Mesendoderm (in vitro differentiated cells): ENCODE data around the gene DALRD3.

Source experiments
- DNase-seq: peaks from one replicate; pipeline ENCODE4 v3.0.0; 2013
- H2AK5ac ChIP-seq: 2 replicates; pipeline ENCODE4 v1.6.1; 2013; ENCODE audit warnings: low read length, inconsistent platforms
- H2BK120ac ChIP-seq: 2 replicates; pipeline ENCODE4 v1.6.1; 2013; ENCODE audit warnings: low read depth, mild to moderate bottlenecking, low read length, moderate library complexity, mixed read lengths
- H2BK15ac ChIP-seq: replicated peaks from 2 replicates; pipeline ENCODE4 v1.6.1; 2013; ENCODE audit warnings: low read depth, mild to moderate bottlenecking, moderate library complexity
- H2BK5ac ChIP-seq: 2 replicates; pipeline ENCODE4 v1.6.1; 2013; ENCODE audit warnings: low read length, inconsistent platforms
- H3K18ac ChIP-seq: 2 replicates; pipeline ENCODE4 v1.6.1; 2013; ENCODE audit warnings: mild to moderate bottlenecking, low read length, mixed read lengths
- H3K23ac ChIP-seq: one replicate; pipeline ENCODE4 v1.6.1; 2013; ENCODE audit warnings: low read length
- H3K27ac ChIP-seq: 2 replicates; pipeline ENCODE4 v1.5.1; 2013; ENCODE audit warnings: low read depth, mild to moderate bottlenecking, inconsistent platforms, low read length, moderate library complexity
- H3K27me3 ChIP-seq: 2 replicates; pipeline ENCODE4 v1.6.1; 2013; ENCODE audit warnings: low read length, control low read depth, mild to moderate bottlenecking, inconsistent platforms; ENCODE audit not compliant: insufficient read depth, poor library complexity
- H3K36me3 ChIP-seq: 2 replicates; pipeline ENCODE4 v1.6.1; 2013; ENCODE audit warnings: low read length, inconsistent platforms; ENCODE audit not compliant: control insufficient read depth, insufficient read depth
- H3K4ac ChIP-seq: one replicate; pipeline ENCODE4 v1.6.1; 2013; ENCODE audit warnings: low read depth, mild to moderate bottlenecking, low read length, moderate library complexity
- H3K4me1 ChIP-seq: 2 replicates; pipeline ENCODE4 v1.6.1; 2013; ENCODE audit warnings: low read depth, low read length, inconsistent platforms; ENCODE audit not compliant: control insufficient read depth
- H3K4me2 ChIP-seq: 2 replicates; pipeline ENCODE4 v1.6.1; 2013; ENCODE audit warnings: low read length
- H3K4me3 ChIP-seq: 2 replicates; pipeline ENCODE4 v1.5.1; 2013; ENCODE audit warnings: mild to moderate bottlenecking, low read length
- H3K56ac ChIP-seq: one replicate; pipeline ENCODE4 v1.6.1; 2013; ENCODE audit warnings: low read length
- H3K79me1 ChIP-seq: 2 replicates; pipeline ENCODE4 v1.6.1; 2013; ENCODE audit warnings: low read length, inconsistent platforms
- H3K79me2 ChIP-seq: 2 replicates; pipeline ENCODE4 v1.6.1; 2013; ENCODE audit warnings: mild to moderate bottlenecking, low read length; ENCODE audit not compliant: control insufficient read depth, insufficient read depth
- H3K9ac ChIP-seq: 2 replicates; pipeline ENCODE4 v1.6.1; 2013; ENCODE audit warnings: low read length, inconsistent platforms
- H4K5ac ChIP-seq: one replicate; pipeline ENCODE4 v1.6.1; 2013; ENCODE audit warnings: low read length
- H4K8ac ChIP-seq: one replicate; pipeline ENCODE4 v1.6.1; 2013; ENCODE audit warnings: low read depth, mild to moderate bottlenecking, control low read depth, low read length, moderate library complexity
- WGBS: extraction: QIAGEN DNeasy Blood & Tissue Kit; methylation state at CpG from one replicate; pipeline ENCODE4 v1.1.7; 2013; ENCODE audit warnings: low lambda C conversion rate, missing lambda C conversion rate; ENCODE audit not compliant: insufficient coverage; ENCODE audit errors: extremely low coverage; 5-methylcytosine and 5-hydroxymethylcytosine counted together

DALRD3 gene

DNA sequence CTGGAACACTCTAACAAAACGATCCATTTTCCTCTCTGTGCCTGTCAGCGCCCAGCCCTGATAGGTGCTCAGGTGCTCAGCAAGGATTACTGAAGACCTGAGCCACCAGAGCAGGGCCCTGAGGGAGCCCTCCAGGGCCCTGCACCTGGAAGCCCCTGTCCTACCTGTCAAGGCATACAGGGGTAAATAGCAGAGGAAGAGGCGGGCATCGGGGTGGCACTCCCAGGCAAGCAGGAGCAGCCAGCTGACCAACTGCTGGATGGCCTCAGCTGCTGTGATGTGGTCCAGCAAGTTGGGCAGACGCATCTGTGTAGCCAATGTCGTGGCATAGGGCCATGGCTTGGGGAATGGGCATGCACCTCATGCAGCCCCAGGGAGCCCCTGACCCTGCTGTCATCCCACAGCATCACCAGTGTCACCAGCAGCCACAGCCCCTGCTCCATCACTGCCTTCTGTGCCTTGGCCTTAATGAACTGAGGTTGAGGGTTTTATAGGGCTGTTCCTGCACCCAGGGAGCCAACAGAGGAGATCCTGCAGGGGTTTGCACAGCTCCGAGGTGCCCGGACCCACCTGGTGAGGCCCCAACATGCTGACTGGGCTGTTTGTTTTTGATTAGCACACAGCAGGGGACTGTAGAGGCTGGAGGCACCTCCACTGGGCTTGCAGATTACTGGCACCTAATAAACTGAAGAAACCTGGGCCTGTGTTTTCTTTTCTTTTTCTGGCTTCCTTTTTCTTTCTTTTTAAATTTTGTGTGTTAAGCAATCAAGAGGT, 19.1 kb downstream of the DALRD3 start:
- Histone ChIP-seq H3K23ac (no peak overlapping the region), H3K27ac (no peak overlapping the region), H3K4me3 (no peak overlapping the region), H4K8ac (no peak overlapping the region), H3K9ac (no peak overlapping the region), H3K79me1 (no peaks in the 10 kb centered on the region), H3K4me1 (no peaks in the 10 kb centered on the region), H2BK5ac (no peak overlapping the region), H2BK15ac (no peak overlapping the region), H3K79me2 (no peaks in the 10 kb centered on the region), H2AK5ac (no peak overlapping the region), H3K36me3 (no peaks in the 10 kb centered on the region), H3K27me3 (no peaks in the 10 kb centered on the region), H3K18ac (no peak overlapping the region), H2BK120ac (no peak overlapping the region), H4K5ac (no peak overlapping the region), H3K4ac (no peak overlapping the region), H3K4me2 (no peak overlapping the region), H3K56ac (no peak overlapping the region)
- no CpG with 5 or more reads among the region's 8 CpGs for WGBS
- DNase-seq = no peak

DNA sequence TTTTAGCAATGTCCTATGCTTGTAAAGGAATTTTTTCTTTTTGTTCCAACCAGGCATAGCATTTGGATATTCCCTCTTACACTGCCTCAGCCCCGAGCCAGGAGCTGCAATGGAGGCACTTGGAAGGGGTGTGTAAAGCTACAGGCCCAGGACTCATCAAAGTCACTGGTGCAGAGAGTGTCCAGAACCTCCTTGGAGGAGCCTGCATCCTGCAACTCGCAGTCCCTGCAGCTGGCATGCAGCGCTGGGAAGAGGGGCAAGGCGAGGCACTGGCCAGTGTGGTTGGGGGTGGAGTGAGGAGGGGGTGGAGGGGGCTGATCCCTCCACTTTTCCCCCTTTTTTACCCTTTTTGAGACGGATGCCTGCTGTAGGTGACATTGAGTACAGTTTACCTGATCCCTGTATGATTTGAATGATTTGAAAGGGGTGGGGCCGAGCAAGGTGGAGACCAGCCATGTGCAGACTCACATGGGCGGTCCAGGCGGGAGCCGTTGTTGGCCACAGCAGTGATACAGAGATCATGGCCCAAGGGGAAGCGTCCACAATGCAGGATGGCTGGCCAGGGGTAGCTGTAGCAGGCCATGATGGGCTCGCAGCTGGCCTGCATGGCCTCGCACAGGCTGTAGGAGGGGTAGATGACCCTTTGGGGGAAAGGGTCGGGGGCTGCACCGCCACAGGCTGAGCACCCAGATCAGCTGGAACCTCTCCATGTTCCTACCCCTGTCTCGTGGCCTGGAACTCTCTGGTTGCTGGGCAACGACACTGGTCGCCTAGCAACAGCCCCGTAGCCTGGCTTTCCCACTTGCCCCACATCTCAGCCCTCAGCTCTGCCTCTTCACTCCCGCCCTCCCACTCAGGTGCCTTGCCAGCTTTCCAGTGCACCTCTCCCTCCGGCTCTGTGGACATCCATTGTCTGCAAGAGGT, 20.4 kb downstream of the DALRD3 start:
- H3K27ac ChIP-seq = no peak overlapping the region
- H3K4me3 ChIP-seq = no peak overlapping the region
- peak; percentile 58 for DNase-seq
- H4K8ac ChIP-seq = no peak overlapping the region
- no peaks in the 10 kb centered on the region for H3K79me1 ChIP-seq
- no peaks in the 10 kb centered on the region for H3K4me1 ChIP-seq
- no peak overlapping the region for H3K9ac ChIP-seq
- no peak overlapping the region for H4K5ac ChIP-seq
- no CpG with 5 or more reads among the region's 20 CpGs for WGBS
- H3K36me3 ChIP-seq = no peaks in the 10 kb centered on the region
- no peak overlapping the region for H3K4ac ChIP-seq
- H3K56ac ChIP-seq = no peak overlapping the region
- no peak overlapping the region for H3K23ac ChIP-seq
- H2AK5ac ChIP-seq = no peak overlapping the region
- no peak overlapping the region for H2BK120ac ChIP-seq
- H3K79me2 ChIP-seq = no peaks in the 10 kb centered on the region
- H2BK15ac ChIP-seq = no peak overlapping the region
- H2BK5ac ChIP-seq = no peak overlapping the region
- no peak overlapping the region for H3K18ac ChIP-seq
- H3K4me2 ChIP-seq = no peak overlapping the region
- no peaks in the 10 kb centered on the region for H3K27me3 ChIP-seq

DNA sequence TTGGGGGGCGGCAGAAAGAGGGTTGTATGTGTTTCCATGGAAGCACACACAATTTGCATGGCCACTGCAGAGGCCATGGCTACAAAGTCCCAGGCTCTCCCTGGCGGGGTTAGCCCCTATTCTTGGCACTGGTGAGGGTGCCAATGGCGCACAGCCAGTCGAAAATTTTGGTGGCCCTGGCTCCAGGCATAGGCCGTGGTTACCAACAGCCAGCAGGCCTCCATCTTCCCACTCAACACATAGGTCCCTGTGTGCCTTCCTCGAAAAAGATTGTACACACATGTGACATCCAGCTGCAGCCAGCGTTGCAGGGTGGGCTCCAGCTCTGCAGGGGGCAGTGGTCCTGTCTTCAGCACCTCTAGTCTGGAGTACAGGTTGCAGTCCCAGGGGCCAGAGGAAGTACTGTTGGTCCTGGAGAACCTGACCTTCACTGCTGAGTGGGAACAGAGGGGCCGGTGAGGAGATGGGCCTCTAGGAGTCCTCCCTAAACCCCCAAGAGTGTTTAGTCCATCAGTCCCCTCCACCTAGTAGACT, 21.2 kb downstream of the DALRD3 start:
- no peak overlapping the region for H3K27ac ChIP-seq
- no CpG with 5 or more reads among the region's 8 CpGs for WGBS
- H2BK120ac ChIP-seq = no peak overlapping the region
- no peak for DNase-seq
- no peaks in the 10 kb centered on the region for H3K36me3 ChIP-seq
- H3K4ac ChIP-seq = no peak overlapping the region
- no peaks in the 10 kb centered on the region for H3K4me1 ChIP-seq
- H3K4me3 ChIP-seq = no peak overlapping the region
- H4K5ac ChIP-seq = no peak overlapping the region
- H2BK5ac ChIP-seq = no peak overlapping the region
- H3K18ac ChIP-seq = no peak overlapping the region
- H2AK5ac ChIP-seq = no peak overlapping the region
- H3K4me2 ChIP-seq = no peak overlapping the region
- no peaks in the 10 kb centered on the region for H3K27me3 ChIP-seq
- no peaks in the 10 kb centered on the region for H3K79me1 ChIP-seq
- no peak overlapping the region for H3K56ac ChIP-seq
- H4K8ac ChIP-seq = no peak overlapping the region
- H2BK15ac ChIP-seq = no peak overlapping the region
- no peak overlapping the region for H3K23ac ChIP-seq
- H3K9ac ChIP-seq = no peak overlapping the region
- H3K79me2 ChIP-seq = no peaks in the 10 kb centered on the region

DNA sequence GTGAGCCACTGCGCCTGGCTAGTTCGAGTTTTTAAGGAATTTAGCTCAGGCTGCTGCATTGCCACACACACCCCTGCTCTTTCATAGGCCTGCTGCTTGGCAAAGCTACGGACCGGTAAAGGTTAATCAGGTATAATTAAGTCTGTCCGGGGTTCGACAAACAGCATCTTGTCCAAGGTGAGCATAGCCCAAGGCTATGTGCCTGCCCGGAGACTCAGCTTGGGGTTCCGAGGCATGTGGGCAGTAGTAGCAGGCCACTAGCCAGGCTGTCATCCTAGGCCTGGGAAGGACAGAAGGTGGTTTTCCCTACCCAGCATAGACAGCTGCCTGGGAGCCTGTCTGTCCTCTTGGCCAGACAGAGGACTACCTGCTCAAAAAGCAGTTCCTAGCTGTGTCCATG, 21.7 kb downstream of the DALRD3 start:
- Histone ChIP-seq H3K4ac (no peak overlapping the region), H2BK120ac (no peak overlapping the region), H3K9ac (no peak overlapping the region), H3K27me3 (no peaks in the 10 kb centered on the region), H3K4me1 (no peaks in the 10 kb centered on the region), H4K5ac (no peak overlapping the region), H3K79me1 (peaks cover under 1% of the 10 kb centered on the region), H3K23ac (no peak overlapping the region), H3K56ac (no peak overlapping the region), H3K36me3 (no peaks in the 10 kb centered on the region), H2BK15ac (no peak overlapping the region), H3K4me2 (no peak overlapping the region), H4K8ac (no peak overlapping the region), H3K27ac (no peak overlapping the region), H3K79me2 (no peaks in the 10 kb centered on the region), H3K18ac (no peak overlapping the region), H2BK5ac (no peak overlapping the region), H2AK5ac (no peak overlapping the region), H3K4me3 (no peak overlapping the region)
- no CpG with 5 or more reads among the region's 8 CpGs for WGBS
- DNase-seq = no peak

DNA sequence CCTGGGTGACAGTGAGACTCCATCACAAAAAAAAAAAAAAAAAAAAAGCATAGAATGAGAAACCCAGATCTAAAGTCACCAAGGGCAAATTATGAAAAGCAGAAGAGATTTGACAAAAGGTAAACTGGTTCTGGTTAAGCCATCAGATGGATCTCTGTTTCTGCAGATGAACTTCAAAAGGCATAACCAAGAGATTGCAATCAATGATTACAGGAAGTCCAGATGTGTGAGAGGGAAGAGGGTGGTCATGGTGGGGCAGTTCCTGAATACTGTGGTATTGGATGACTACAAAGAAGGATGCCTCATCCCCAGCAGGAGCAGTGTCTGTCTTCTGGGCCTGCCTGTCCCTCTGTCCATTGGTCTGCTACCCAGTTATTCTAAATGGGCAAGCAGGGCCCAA, 24.5 kb downstream of the DALRD3 start:
- no peak overlapping the region for H2BK5ac ChIP-seq
- H3K36me3 ChIP-seq = no peaks in the 10 kb centered on the region
- peaks cover 6% of the 10 kb centered on the region for H3K79me1 ChIP-seq
- H3K9ac ChIP-seq = no peak overlapping the region
- no peak overlapping the region for H3K4me2 ChIP-seq
- no peak overlapping the region for H3K56ac ChIP-seq
- no peak for DNase-seq
- no peak overlapping the region for H4K5ac ChIP-seq
- no peaks in the 10 kb centered on the region for H3K27me3 ChIP-seq
- no peak overlapping the region for H2BK120ac ChIP-seq
- H3K27ac ChIP-seq = no peak overlapping the region
- H3K4me3 ChIP-seq = no peak overlapping the region
- no peak overlapping the region for H2BK15ac ChIP-seq
- H3K79me2 ChIP-seq = peaks cover 3% of the 10 kb centered on the region
- no peak overlapping the region for H3K23ac ChIP-seq
- H2AK5ac ChIP-seq = no peak overlapping the region
- no peak overlapping the region for H4K8ac ChIP-seq
- no peak overlapping the region for H3K18ac ChIP-seq
- no peak overlapping the region for H3K4ac ChIP-seq
- peaks cover 3% of the 10 kb centered on the region for H3K4me1 ChIP-seq
